ENCODE data around the gene COX5B.
"Not testable (repeated sequence)": the region's sequence is repeated elsewhere in the genome, so short reads cannot be mapped to it uniquely, and the experiment has no call there.

Gene COX5B

DNA sequence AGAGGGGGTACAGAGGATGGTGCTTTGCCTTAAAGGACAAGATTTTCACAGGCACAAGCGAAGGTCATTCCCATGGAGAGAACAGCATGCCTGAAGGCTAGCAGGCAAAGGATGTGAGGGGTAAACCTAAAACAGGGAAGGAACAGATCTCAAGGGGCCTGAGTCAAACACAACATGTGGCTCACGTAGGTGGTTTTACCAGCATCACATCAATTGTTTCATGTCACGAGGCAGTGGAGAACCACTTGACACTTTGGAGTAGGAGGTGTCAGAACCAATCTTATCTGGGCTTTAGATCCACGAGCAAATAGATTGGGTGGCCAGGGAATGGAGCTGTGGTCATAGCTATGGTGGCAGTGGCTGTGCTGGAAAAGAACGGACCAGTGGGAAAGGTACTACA lies 8.4 kb downstream of the COX5B start:
- DNase-seq (ENCODE audit: low read depth): no peak

DNA sequence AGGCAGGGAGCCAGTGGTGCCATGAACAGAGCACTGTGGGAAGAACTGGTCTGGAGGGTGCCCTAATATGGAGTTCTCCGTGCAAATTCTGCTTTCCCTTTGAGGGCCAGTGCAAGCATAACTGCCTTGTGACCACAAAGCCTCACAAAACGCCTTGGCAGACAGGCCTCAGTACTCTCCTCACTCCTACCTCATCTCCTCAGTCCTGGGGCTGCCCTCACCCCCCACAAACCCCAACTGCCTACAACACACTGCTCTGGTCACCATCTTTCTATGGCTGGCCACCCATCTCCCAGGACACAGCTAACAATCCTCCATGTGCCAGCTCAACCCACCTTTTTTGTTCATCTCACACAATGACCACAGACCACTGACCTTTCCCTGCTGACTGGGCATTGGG lies 8.9 kb downstream of the COX5B start:
- no peak for DNase-seq (ENCODE audit: low read depth)

DNA sequence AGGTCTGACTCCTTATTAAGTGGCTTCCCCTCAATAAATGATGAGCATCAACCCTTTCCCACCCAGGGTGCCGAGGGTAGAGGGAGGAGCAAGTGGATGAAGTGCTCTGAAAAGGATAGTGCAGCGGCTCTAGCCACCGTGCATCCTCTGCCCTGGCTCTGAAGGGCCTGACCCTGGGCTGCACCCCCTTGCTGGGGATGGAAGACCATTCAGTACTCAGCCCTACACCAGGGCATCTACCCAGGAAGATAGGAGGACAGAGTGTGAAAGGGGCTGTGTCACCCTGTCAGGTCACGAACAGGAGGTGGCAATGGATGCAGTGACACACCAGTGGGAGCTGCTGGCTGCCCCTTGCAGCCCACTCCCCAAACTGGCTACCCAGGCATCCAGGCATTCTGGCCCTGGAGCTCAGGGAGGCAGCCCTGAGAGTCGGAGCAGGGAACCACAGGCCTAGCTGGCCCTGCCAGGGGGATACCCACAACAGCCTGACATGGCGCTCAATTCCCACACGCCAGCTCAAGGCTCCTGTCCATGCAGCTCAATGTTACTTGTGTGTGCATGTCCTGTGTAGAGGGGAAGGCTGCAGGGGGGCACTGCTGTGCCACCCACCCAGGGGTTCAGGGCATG lies 10.4 kb downstream of the COX5B start:
- no peak for DNase-seq (ENCODE audit: low read depth)

DNA sequence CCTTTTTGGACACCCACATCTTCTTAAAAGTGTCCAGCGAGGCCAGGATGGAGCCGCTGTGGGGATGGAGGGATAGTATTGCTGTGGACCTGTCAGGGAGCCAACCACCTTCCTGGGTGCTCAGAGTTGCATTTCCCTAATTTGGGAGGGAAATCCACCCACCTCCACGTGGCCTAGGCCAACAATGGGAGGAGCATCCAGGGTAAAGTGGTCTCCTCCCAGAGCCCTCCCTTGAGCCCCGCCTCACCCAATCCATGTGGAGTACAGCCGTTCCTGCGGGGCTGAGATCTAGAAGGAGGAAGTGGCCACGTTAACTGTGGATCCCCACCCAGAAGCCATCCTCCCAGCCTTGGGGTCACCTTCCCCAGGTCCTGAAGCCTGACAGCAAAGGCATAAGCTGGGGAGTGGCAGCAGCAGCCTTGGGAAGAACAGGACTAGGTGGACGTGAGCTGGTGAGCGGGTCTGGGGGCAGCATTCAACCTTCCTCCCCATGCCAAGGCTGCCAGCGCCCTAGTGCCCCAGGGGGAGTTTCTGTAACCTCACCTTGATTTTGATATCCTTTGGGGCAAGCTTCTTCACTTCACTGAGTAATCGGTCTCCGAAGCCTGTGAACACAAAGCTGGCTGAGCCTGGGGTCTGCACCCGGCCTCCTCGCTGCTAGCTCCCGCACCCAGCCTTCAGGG lies 11.2 kb downstream of the COX5B start:
- no peak for DNase-seq (ENCODE audit: low read depth)

DNA sequence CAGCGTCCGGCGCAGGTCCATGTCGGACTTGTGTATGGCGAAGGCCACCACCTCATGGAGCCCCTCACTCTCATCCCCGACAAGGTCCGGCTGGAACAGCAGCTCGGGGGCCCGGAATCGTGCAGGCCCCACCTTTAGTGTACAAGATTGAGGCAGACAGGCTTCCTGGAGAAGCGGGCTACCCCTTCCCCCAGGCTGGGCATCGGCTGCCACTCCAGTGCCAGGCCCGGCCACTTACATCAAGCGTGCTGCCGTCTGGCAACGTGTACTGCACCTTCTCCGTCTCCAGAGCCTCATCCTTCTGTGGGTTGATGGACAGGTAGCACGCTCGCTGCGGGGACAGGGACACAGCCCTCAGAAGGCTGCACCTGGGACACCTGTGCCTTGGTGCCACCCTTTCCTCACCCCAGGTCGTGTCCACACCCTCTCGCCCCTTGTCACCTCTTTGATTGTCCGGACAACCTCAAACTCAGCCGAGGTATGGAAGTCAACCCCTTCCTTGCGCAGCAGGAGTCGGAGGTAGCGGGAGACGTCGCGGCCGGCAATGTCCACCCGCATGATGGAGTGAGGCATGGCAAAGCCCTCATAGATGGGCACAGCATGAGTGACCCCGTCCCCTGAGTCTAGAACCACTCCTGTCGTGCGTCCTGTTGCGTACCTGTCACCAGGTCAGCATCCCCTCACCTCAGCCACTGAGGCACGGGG lies 12.3 kb downstream of the COX5B start:
- no peak for DNase-seq (ENCODE audit: low read depth)

DNA sequence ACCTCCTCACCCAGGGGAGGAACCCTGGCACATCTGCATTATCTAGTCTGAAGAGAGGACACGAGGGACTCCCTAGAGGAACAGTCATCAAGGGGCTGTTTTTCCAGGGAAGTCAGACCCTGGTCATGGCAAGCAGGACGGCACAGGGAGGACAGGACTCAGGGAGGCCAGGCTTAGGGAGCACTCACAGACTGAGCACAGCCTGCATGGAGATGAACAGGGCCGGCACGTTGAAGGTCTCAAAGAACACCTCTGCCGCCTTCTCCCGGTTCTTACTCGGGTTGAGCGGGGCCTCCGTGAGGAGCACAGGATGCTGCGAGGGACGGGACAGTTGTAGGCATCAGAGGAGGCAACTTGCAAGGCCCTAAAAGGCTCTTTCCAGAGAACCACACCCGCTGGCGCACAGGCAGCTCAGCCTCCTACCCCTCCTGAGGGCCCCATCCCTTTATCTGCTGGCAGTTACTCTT lies 12.9 kb downstream of the COX5B start:
- no peak for DNase-seq (ENCODE audit: low read depth)

DNA sequence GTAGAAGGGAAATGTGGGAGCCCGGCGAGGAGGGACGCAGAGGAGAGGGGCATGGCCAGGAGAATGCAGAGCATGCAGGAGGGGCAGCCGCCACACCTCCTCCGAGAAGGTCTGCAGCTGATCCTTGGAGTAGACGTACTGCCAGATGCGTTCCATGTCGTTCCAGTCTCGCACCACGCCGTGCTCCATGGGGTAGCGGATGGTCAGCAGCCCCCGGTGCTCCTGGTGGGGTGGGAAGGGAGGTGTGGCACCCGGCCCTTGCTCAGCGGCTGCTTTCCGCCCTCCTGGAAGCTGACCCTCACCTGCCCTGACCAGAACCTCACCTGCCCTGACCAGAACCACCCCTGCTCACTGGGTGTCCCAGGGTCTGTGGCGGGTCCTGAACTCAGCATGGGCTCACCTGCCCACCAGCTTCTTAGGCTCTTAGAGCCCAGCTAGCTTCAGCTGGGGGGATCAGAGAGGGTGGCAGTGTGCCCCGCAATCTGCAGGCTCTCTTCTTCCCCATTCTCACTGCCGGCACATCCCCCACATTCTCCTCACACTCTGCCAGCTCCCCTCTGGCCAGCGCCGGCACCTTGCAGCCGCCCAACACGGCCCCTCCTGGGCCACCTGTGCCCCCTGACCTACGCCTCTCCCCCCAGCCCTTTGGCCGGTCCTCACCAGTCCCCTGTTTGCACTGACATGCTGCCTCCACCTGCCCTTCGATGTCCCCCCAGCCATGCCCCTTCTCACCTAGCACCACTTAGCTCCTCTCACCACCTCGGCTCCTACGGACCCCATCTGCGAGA lies 13.6 kb downstream of the COX5B start:
- DNase-seq (ENCODE audit: low read depth): no peak

DNA sequence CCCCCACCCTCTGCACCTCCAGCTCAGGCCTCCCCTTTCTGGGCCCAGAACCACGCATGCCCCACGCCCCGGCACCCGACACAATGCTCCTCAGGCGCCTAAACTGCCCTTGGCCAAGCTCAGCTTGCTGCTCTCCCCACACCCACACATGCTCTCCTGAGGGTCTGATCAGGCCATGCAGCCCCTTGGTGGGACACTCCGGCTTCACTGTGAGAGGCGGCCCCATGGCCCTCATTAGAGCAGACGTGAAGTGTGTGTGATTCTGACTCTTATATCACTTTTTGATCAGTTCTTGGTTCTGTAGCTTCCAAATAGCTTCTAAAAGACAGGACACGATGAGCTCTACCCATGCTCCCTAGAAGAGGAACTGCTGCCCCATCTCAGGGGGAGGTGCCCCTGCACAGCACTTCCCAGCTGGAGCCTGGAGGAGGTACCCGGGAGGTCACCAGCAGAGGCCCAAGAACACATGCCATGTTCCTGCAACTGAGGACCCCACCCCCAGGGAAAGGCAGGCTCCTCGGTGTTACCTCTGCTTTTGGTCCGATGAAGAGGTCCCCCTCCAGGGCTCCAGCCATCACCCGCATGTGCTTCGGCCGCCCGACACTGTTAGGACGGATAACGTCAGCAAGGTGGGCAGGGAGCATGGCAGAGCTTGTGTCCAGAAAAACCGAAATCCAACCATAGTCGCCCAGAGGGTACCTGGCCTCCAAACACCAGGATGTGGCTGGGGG lies 14.3 kb downstream of the COX5B start:
- no peak for DNase-seq (ENCODE audit: low read depth)

DNA sequence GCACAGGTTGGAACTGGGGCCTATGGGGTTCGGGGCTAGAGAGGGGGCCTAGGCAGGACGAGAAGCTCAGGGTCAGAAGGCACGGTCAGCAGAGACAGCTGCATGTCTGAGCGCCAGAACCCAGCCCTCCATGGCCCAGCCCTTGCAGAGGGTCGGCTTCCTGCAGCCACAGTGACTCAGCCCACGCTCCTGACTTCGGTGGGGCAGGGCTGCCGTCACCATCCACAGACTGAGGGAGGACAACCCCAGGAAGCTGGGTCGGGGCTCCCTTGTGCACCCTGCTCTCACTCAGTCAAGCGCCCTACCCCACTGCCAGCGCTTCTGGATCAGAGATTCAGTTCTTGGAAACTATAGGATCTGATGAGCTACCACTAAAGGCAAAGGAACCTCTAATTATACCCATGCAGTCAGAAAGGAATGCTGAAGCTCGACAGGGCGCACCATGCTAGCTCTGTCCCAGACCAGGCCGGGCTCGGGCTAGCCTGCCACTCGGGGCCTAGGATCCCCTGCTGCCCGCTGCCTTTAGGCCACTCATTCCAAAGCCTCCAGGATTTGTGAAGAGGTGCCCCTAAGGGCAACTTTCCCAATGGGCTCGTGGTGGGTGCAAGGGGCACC lies 15.0 kb downstream of the COX5B start:
- DNase-seq (ENCODE audit: low read depth): no peak

DNA sequence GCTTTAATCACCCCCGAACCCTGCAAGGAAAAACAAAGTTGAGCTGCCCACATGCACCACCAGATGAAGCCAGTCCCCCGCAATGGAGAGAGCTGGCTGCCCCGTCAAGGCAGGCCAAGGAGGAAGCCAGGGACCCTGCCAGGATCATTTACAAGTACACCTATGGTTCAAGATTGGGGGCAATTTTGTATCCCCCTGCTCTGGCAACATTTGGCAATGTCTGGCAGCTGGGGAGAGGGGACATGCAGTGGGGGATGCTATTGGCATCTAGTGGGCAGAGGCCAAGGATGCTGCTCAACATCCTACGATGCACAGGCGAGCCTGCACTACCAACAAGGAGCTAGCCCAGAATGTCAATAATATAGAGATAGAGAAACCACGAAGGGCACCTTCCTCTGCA lies 16.1 kb downstream of the COX5B start:
- DNase-seq (ENCODE audit: low read depth): no peak

DNA sequence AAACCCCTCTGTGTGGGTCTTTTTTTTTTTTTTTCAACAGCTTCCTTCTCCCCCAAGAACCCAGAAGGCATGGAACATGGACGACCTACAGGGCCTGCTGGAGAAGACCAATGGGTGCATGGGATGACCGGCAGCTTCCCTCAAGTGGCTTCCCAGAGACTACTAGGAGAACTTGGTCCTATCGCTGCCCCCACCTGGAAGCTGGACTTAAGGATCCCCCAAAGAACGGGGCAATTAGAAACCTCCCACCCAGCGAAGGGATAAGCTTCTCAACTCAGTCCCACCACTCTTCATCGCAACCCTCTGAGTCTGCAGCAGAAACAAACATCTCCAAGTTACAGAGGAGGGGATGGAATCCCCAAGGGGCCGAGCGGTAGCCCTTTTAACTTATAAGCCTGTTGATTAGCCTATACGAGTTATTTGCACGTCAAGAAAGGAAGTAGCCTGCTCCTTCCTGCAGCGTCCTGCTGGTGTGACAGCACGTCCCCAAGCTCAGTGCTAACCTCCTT lies 16.6 kb downstream of the COX5B start:
- no peak for DNase-seq (ENCODE audit: low read depth)

DNA sequence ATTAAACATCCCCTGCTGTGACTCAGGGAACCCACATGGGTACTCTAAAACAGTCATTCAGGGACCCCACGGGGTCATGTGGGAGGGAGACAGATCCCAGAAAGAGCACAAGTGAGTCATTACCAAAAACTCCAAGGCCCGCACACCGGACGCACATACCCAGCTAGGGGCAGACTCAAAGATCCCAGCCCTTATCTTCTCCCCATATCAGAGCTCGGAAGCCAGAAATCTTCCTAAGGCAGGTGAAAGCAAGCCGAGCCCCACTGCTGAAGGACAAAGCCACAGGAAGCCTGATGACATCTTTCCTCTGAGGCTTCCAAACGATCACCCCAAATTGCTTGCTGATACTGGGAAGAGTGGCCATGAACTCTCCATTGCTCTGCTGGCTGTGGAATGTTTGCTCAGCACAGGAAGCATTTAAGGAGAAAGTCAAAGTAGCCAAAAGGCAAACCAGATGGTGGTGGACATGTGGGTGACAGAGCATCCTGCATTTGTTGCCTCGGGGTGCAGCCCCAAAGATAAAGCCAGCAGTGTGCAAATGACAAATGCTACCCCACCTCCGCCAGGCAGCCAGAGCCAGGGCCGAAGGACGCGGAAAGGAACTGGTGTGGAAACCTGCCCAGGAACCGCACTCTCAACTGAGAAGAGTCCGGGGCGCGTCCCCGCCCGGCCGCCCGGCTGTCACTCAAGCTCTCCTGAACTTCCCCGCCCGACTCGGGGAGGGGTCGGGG lies 17.2 kb downstream of the COX5B start:
- peak; percentile 70 for DNase-seq (ENCODE audit: low read depth)

DNA sequence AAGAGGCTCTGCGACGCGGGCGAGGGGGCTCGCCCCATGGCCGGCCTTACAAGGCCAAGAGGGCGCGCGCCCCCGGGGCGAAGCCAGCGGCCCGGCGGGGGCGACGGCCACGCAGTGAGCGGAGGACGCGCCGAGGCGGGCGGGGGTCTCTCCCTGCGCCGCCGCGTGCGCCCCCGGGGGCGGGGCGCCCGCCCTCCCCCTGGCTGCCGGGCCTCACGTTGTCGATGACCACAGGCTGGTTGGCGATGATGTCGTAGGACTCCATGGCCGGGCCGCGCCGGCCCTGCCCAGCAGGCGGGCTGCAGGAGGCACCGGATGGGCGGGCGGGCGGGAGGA lies 17.7 kb downstream of the COX5B start:
- no peak for DNase-seq (ENCODE audit: low read depth)

DNA sequence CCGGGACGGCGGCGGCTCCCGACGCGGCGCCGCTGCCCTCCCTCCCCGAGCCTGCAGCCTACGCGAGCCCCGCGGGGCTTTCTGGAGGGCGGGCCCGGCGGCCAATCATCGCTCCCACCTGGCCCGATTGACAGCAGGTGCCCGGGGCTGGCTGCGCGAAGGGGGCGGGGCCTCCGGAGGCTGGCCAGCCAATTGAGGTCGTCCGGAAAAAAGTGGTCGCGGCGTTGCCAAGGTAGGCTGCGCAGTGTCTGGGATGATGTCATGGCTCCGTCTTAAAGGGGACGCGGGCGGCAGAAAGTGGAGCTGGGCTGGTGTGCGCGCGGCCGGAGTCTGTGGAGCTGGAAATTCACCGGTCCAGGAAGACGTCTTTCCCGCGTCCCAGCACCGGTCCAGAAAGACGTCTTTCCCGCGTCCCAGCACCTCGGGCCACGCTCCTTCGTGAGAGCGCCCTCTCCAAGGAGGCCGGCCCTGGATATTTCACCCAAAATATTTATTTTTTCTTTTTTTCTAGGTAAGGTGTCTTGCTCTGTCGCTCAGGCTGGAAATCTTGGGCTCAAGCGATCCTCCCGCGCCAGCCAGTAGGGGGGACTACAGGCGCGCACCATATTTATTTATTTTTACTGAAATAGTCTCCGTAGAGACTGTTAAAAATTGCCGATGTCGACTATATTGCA lies 18.2 kb downstream of the COX5B start, which contains the start of gene ACTR1B:
Gene ACTR1B, minus strand, starts transcription at position 83 of the 674 bp plus-strand sequence. CDS start 154 bp downstream, outside the sequence.
- peak; percentile 86 for DNase-seq (ENCODE audit: low read depth)

DNA sequence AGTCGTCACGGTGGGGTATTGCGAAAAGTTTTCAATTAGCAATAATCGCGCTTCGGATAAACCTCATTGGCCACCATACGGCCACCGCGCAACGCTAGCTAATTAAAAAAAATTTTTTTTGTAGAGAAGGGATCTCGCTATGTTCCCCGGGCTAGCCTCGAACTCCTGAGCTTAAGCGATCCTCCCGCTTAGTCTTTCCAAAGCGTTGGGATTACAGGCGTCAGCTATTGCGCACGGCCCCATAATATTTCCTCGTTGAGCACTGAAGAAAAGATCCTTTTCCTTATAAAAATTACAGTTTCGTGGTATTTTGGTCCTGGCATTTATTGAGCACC lies 18.7 kb downstream of the COX5B start:
- DNase-seq (ENCODE audit: low read depth): no peak

DNA sequence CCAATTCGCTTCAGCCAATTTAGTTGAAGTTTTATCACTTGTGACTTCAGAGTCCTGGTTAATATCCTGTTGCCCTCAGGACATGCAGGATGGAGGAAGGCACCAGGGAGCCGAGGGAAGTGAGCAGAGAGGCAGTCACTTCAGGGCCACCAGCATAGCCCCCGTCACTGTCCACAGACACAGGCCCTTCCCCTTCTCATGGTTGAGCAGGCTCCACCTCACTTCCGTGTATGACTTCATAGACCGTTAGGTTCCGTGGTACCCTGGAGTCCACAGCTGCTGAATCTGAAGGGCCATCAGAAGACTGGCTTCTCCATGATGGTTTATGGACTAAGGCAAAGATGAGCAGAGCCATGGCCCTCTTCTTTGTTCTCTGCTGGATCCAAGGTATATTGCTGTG lies 23.6 kb downstream of the COX5B start, which contains the start of gene C2orf92:
Gene C2orf92, plus strand, starts transcription at position 266 of the 400 bp plus-strand sequence. Its CDS starts 76 bp downstream, at position 342.
- no peak for DNase-seq (ENCODE audit: low read depth)

DNA sequence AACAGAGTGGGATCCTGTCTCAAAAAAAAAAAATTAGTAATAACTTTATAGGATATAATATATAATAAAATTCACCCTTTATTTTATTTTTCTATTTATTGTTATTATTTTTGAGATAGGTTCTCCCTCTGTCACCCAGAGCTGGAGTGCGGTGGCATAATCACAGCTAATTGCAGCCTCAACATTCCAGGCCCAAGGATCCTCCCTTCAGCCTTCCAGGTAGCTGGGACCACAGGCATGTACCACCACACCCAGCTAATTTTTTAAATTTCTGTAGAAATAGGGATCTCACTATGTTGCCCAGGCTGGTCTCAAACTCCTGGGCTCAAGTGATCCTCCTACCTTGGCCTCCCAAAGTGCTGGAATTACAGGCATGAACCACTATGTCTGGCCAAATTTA lies 24.6 kb downstream of the COX5B start:
- DNase-seq (ENCODE audit: low read depth): no peak

DNA sequence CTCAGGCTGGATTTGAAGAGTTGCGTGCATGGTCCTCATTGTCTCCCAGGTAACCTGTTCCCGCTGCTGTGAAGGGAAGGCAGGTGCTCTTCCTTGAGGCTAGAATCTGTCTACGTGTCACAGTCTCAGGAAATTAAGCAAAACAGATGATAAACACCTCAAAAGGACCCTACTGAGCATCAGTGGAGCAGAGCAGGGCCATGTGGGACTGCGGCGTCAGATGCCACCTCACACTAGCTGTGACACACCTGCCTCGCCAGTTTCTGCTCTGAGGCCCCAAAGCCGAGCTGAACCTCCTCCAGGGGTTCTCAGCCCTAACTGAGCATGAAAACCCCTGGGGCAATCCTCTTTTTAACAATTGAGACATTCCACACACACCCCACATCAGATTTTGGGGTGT lies 25.7 kb downstream of the COX5B start:
- no peak for DNase-seq (ENCODE audit: low read depth)

DNA sequence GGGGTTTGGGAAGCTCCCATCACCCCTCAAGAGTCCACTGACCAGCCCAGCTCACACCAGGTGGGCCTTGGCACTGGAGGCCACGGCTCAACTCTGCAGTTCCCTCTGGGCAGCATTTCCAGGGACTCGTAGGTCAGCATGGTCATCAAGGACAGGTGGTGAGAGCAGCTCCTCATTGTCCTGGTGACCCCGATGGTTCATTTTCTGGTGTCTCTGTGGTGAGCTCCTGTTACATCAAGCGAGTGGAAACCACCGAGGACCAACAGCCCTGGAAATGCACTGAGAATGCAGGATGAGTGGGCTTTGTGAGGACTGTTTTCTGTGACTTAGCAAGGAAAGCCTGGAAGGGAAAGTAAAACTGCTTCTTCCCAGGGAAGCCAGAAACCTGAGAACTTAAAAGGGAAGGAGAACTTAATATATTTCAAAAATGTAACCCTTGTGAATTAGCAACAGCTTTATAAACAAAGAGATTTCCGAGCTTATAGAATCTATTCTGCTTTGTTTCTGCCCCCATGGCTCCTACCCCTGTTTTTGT lies 26.8 kb downstream of the COX5B start:
- DNase-seq (ENCODE audit: low read depth): not testable (repeated sequence)

Measured in GM04503 (cell line).